Stimulated activated CD4-positive, alpha-beta T cell treated with anti-CD3 and anti-CD28 coated beads, Interleukin-1b, Interleukin-23, amount 100 ng/mL, for 48 hours (primary cell): ENCODE data around the gene MYBPHL.
A peak's percentile ranks its signal among the peaks of the same experiment; 100 is the strongest.

Experiments used
- DNase-seq: peaks from one replicate; pipeline ENCODE4 v3.0.0-alpha.2; 2020

MYBPHL gene

GRCh38 chr1:109277434-109278204 is 29.2 kb downstream of the MYBPHL start:
- peak; percentile 59 for DNase-seq

GRCh38 chr1:109275706-109276345 is 31.0 kb downstream of the MYBPHL start:
- DNase-seq = no peak

DNA sequence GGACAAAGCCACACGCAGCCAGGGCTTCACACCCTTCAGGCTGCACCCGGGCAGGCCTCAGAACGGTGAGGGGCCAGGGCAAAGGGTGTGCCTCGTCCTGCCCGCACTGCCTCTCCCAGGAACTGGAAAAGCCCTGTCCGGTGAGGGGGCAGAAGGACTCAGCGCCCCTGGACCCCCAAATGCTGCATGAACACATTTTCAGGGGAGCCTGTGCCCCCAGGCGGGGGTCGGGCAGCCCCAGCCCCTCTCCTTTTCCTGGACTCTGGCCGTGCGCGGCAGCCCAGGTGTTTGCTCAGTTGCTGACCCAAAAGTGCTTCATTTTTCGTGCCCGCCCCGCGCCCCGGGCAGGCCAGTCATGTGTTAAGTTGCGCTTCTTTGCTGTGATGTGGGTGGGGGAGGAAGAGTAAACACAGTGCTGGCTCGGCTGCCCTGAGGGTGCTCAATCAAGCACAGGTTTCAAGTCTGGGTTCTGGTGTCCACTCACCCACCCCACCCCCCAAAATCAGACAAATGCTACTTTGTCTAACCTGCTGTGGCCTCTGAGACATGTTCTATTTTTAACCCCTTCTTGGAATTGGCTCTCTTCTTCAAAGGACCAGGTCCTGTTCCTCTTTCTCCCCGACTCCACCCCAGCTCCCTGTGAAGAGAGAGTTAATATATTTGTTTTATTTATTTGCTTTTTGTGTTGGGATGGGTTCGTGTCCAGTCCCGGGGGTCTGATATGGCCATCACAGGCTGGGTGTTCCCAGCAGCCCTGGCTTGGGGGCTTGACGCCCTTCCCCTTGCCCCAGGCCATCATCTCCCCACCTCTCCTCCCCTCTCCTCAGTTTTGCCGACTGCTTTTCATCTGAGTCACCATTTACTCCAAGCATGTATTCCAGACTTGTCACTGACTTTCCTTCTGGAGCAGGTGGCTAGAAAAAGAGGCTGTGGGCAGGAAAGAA is 32.0 kb downstream of the MYBPHL start:
- no peak for DNase-seq

- DNase-seq = no peak
Observed at GRCh38 chr1:109273570-109274288, 33.1 kb downstream of the MYBPHL start.

DNA sequence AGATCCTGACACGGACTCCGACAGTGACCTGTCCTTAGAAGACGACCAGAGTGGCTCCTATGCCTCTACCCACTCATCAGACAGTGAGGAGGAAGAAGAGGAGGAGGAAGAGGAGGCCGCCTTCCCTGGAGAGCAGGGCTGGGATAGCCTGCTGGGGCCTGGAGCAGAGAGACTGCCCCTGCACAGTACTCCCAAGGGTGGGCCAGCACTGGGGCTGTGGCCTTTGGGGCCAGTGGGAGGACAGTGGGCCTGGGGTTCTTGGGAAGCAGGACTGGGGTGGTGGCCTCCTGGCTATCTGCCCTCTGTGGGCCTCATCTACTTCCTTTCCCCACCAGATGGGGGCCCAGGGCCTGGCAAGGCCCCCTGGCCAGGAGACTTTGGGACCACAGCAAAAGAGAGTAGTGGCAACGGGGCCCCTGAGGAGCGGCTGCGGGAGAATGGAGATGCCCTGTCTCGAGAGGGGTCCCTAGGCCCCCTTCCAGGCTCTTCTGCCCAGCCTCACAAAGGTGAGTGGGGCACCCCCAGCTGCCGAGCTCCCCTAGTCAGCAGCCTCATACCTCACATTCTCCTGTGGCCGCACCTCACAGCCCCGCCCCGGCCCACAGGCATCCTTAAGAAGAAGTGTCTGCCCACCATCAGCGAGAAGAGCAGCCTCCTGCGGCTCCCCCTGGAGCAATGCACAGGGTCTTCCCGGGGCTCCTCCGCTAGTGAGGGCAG is 33.8 kb downstream of the MYBPHL start:
- no peak for DNase-seq

DNA sequence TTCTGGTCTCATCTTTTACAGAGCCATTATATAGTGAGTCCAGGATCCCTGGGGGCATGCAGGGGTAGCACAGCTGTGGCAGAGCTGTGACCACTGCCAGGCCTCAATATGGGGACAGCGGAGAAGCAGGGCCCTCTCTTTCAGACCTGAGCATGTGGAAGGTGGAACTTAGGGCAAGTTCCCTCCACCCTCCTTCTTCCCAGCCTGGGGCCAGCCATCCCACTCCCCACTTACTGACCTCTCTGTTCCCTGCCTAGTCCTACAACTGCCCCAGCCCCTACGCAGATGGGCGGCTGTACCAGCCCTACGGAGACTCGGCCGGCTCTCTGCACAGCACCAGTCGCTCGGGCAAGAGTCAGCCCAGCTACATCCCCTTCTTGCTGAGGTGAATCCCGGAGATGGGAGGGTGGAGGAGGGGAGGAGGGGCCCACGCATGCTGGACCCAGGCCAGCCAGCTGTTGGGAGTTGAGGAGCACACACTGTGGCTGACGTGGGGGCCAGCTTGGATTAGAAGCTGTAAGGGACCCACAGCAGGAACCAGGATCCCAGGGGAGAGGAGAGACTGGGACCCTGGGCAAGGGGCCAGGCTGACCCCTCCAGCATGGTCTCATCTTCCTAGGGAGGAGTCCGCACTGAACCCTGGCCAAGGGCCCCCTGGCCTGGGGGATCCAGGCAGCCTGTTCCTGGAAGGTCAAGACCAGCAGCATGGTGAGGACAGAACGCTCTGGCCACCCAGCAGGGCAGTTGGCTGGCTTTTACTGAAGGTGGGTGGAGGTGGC is 34.6 kb downstream of the MYBPHL start:
- no peak for DNase-seq

DNA sequence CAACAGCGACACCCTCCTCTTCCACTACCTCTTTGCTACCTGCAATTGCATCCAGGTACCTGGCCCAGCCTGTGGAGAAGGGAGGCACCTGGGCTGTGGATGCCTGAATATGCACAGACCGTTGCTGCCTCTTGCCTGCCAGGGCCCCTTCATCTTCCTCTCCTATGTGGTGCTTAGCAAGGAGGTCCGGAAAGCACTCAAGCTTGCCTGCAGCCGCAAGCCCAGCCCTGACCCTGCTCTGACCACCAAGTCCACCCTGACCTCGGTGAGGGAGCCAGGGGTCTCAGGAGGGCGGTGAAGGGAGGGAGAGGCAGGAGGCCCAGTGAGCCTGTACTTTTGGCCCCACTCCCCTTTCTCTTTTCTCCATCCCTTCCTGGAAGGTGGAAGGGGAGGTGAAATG is 35.4 kb downstream of the MYBPHL start:
- DNase-seq = no peak

- DNase-seq = no peak
Observed at GRCh38 chr1:109270623-109271317, 36.0 kb downstream of the MYBPHL start.

DNA sequence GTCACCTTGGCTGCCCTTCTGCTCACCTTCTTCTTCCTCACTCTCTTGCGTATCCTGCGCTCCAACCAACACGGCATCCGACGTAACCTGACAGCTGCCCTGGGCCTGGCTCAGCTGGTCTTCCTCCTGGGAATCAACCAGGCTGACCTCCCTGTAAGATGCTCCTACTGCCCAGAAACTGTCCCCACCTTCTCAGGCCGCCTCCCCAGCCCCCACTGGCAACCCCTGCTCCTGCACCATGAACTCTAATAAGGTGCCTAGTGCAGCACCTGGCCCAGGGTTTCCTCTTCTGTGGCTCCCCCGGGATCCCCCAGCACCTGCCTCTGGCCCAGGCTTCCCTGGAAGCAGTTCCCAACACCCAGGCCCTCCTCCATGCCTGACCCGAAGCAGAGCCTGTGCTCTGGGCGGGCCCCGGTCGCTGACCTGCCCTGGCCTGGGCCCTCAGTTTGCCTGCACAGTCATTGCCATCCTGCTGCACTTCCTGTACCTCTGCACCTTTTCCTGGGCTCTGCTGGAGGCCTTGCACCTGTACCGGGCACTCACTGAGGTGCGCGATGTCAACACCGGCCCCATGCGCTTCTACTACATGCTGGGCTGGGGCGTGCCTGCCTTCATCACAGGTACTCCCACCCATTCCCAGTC is 36.7 kb downstream of the MYBPHL start:
- DNase-seq = no peak

DNA sequence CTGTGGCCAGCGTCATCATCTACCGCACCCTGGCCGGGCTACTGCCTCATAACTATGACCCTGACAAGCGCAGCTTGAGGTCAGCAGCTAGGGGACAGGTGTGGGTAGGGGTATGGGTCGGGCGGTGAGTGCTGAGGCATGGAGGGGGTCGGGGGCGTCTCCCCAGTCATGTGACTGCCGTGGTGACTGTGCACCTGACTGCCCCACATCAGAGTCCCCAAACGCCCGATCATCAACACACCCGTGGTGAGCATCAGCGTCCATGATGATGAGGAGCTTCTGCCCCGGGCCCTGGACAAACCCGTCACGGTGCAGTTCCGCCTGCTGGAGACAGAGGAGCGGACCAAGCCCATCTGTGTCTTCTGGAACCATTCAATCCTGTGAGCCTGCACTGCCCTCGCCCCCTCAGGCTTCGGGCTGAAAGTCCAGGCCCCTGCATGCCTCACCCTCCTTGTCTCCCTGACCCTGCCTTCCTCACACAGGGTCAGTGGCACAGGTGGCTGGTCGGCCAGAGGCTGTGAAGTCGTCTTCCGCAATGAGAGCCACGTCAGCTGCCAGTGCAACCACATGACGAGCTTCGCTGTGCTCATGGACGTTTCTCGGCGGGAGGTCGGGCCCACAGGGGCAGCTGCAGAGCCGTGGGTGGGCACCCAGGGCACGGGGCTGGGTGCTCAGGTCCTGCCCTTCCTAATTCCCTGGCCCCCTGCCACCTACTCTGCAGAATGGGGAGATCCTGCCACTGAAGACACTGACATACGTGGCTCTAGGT is 37.4 kb downstream of the MYBPHL start:
- DNase-seq = no peak

GRCh38 chr1:109268431-109269211 is 38.2 kb downstream of the MYBPHL start:
- no peak for DNase-seq

GRCh38 chr1:109267743-109268300 is 39.0 kb downstream of the MYBPHL start:
- DNase-seq = no peak

DNA sequence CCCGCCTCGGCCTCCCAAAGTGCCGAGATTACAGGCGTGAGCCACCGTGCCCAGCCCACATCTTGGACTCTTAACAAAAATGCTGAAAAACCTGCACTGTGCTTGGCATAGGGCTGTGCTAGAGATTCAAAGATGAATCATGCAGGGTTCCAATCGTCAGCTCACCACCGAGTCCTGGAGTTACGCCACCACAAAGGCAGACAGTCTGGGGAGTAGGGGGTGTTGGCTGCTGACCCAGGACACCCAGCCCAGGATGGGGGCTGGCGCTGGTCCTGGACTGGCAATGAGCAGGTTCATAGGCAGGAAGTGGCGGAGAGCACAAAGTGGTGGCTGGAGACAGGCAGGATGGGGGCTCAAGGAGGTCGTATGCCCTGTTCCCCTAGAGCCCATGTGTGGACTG is 39.8 kb downstream of the MYBPHL start:
- no peak for DNase-seq

- no peak for DNase-seq
Observed at GRCh38 chr1:109265741-109266330, 41.0 kb downstream of the MYBPHL start.

GRCh38 chr1:109265016-109265415 is 41.8 kb downstream of the MYBPHL start:
- no peak for DNase-seq

DNA sequence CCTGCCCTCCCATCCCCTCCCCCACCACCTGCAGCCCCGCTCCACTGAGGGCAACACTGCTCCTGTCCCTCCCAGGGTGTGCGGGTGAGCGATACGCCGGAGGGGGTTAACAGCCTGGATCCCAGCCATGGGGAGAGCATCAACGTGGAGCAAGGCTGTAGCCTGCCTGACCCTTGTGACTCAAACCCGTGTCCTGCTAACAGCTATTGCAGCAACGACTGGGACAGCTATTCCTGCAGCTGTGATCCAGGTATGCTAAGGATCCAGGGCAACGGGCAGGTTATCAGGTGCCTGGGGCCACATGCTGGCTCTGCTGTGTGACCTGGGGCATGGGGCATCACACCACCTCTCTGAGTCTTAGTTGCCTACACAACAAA is 42.4 kb downstream of the MYBPHL start:
- DNase-seq = no peak

DNA sequence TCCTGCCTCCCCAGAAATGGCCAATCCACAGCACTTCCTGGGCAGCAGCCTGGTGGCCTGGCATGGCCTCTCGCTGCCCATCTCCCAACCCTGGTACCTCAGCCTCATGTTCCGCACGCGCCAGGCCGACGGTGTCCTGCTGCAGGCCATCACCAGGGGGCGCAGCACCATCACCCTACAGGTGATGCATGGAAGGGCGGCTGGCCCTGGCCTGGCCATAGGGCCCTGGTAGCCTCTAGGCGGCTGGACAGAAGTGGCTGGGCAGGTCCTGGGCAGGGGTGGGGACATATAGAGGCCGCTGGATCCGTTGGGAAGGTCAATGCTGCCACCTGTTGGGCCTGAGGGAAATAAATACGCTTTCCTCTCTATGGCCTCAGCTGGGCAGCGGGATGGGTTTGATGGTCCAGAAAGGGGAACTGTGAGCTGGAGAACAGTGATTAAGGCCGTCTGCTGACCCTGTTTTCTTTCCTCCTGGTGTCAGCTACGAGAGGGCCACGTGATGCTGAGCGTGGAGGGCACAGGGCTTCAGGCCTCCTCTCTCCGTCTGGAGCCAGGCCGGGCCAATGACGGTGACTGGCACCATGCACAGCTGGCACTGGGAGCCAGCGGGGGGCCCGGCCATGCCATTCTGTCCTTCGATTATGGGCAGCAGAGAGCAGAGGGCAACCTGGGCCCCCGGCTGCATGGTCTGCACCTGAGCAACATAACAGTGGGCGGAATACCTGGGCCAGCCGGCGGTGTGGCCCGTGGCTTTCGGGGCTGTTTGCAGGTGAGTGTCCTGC is 43.0 kb downstream of the MYBPHL start:
- peak; percentile 84 for DNase-seq
